A549 treated with Hydrocortisone at 1 μM for 4 hours (cell line): ENCODE measurements around the gene RFNG. TPM values are rescaled to one million over a fixed set of nuclear protein-coding genes. Genes with fewer than 3 reads are reported as not detected.

ENCODE experiments used
- total RNA-seq: library from RNA; stranded (reverse); fragments of 200-300 nt; extraction: Qiagen RNA extraction; gene quantifications from 5 replicates; pipeline ENCODE4 v1.2.3, GENCODE V29; 2022

RFNG gene
- 18.5 to 24.7 TPM (median 23.0 TPM) in 5 replicates for total RNA-seq

GRCh38 chr17:82051776-82052637 lies at the start of gene RFNG, which contains the start of gene GPS1:
RFNG (minus strand) TSS chr17:82051811; CDS start chr17:82051766, 45 bp downstream.
GPS1 (plus strand) TSS chr17:82051898; CDS start chr17:82051932, 34 bp downstream.

GRCh38 chr17:82098169-82098938 lies 46.7 kb upstream of the RFNG start, which contains the start of gene FASN:
FASN (minus strand) TSS chr17:82098236; CDS start chr17:82096445, 1,791 bp downstream.

GRCh38 chr17:82065638-82066303 lies 14.2 kb upstream of the RFNG start, which contains the start of gene DUS1L:
DUS1L (minus strand) TSS chr17:82065804; CDS start chr17:82065059, 745 bp downstream.

GRCh38 chr17:82037092-82037888 lies 14.3 kb downstream of the RFNG start, which contains the start of gene DCXR:
DCXR (minus strand) TSS chr17:82037697; CDS start chr17:82037682, 15 bp downstream.

GRCh38 chr17:82031303-82031884 lies 20.2 kb downstream of the RFNG start, which contains the start of gene RAC3:
RAC3 (plus strand) TSS chr17:82031678; CDS start chr17:82031762, 84 bp downstream.

GRCh38 chr17:82022981-82023446 lies 28.6 kb downstream of the RFNG start, which contains the start of gene LRRC45:
LRRC45 (plus strand) TSS chr17:82023305; CDS start chr17:82023644, 339 bp downstream.

GRCh38 chr17:82022310-82022980 lies 29.2 kb downstream of the RFNG start, which contains the start of gene CENPX:
CENPX (minus strand) TSS chr17:82022878; CDS start chr17:82022861, 17 bp downstream.

Other genes starting within 250 kb of the RFNG start
- 0.08 to 0.47 TPM (median 0.30 TPM) in 5 replicates for gene GCGR, start 247.7 kb downstream of the RFNG start, total RNA-seq
- gene MCRIP1, start 218.5 kb downstream of the RFNG start, total RNA-seq: 82.0 to 105 TPM (median 93.6 TPM) in 5 replicates
- gene PPP1R27, start 216.8 kb downstream of the RFNG start, total RNA-seq: 0.15 to 0.39 TPM (median 0.22 TPM) in 4 of 5 replicates, not detected in the other
- gene P4HB, start 191.3 kb downstream of the RFNG start, total RNA-seq: 666 to 810 TPM (median 679 TPM) in 5 replicates
- 561 to 665 TPM (median 634 TPM) in 5 replicates for gene ARHGDIA, start 180.5 kb downstream of the RFNG start, total RNA-seq
- 171 to 247 TPM (median 233 TPM) in 5 replicates for gene ALYREF, start 160.2 kb downstream of the RFNG start, total RNA-seq
- gene ANAPC11, start 160.1 kb downstream of the RFNG start, total RNA-seq: 179 to 295 TPM (median 289 TPM) in 5 replicates
- gene NPB, start 149.6 kb downstream of the RFNG start, total RNA-seq: 0.36 to 0.59 TPM (median 0.53 TPM) in 5 replicates
- gene PCYT2, start 140.4 kb downstream of the RFNG start, total RNA-seq: 14.4 to 17.4 TPM (median 16.9 TPM) in 5 replicates
- 32.8 to 46.8 TPM (median 42.2 TPM) in 5 replicates for gene SIRT7, start 133.6 kb downstream of the RFNG start, total RNA-seq
- 28.2 to 33.6 TPM (median 29.0 TPM) in 5 replicates for gene MAFG, start 124.1 kb downstream of the RFNG start, total RNA-seq
- 68.6 to 86.8 TPM (median 85.6 TPM) in 5 replicates for gene PYCR1, start 114.5 kb downstream of the RFNG start, total RNA-seq
- gene MYADML2, start 104.6 kb downstream of the RFNG start, total RNA-seq: not detected in 5 replicates
- gene NOTUM, start 90.6 kb downstream of the RFNG start, total RNA-seq: 0.14 to 0.37 TPM (median 0.35 TPM) in 5 replicates
- gene ASPSCR1, start 74.2 kb downstream of the RFNG start, total RNA-seq: 20.7 to 30.1 TPM (median 27.2 TPM) in 5 replicates
- 123 to 204 TPM (median 184 TPM) in 5 replicates for gene CENPX, start 28.9 kb downstream of the RFNG start, total RNA-seq
- 11.0 to 15.6 TPM (median 13.4 TPM) in 5 replicates for gene LRRC45, start 28.5 kb downstream of the RFNG start, total RNA-seq
- 25.9 to 40.2 TPM (median 36.1 TPM) in 5 replicates for gene RAC3, start 20.1 kb downstream of the RFNG start, total RNA-seq
- 61.0 to 102 TPM (median 96.9 TPM) in 5 replicates for gene DCXR, start 14.1 kb downstream of the RFNG start, total RNA-seq
- 114 to 145 TPM (median 137 TPM) in 5 replicates for gene GPS1, start 87 bp upstream of the RFNG start, total RNA-seq
- gene DUS1L, start 14.0 kb upstream of the RFNG start, total RNA-seq: 76.1 to 141 TPM (median 135 TPM) in 5 replicates
- 132 to 142 TPM (median 139 TPM) in 5 replicates for gene FASN, start 46.4 kb upstream of the RFNG start, total RNA-seq
- gene CCDC57, start 161.0 kb upstream of the RFNG start, total RNA-seq: 19.5 to 28.4 TPM (median 27.6 TPM) in 5 replicates
- 131 to 168 TPM (median 149 TPM) in 5 replicates for gene SLC16A3, start 177.2 kb upstream of the RFNG start, total RNA-seq
- gene CSNK1D, start 221.9 kb upstream of the RFNG start, total RNA-seq: 225 to 238 TPM (median 229 TPM) in 5 replicates